H1 (cell line): ENCODE results near the gene C4orf33. TPM values are rescaled to one million over a fixed set of nuclear protein-coding genes. Genes with fewer than 3 reads are reported as not detected.

Experiments
- CTCF ChIA-PET: fragments of 300-600 bp; sonication (Branson Sonifier 250); formaldehyde crosslinking; loops from one replicate; lab custom pipeline; 2021; ENCODE audit not compliant: partially characterized antibody; lab: Charles Lee
- POLR2A ChIA-PET: fragments of 300-600 bp; sonication (Branson Sonifier 250); formaldehyde crosslinking; loops from one replicate; lab custom pipeline; 2021; ENCODE audit warnings: inconsistent platforms; ENCODE audit not compliant: partially characterized antibody; lab: Charles Lee
- DNase-seq, 2 experiments: peaks; one replicate each; pipeline versions ENCODE4 v3.0.0 to v3.0.0-alpha.2; 2010 to 2022; ENCODE audit warnings: low spot score in 2 of 2, low read depth in 1 of 2, mixed read lengths in 1 of 2
- FAIRE-seq: peaks from 2 replicates; lab custom pipeline; 2011; peaks lifted over from hg19 to GRCh38; lab: Jason Lieb, UNC
- H2AFZ ChIP-seq: 2 replicates; pipeline ENCODE4 v1.8.1; 2012; ENCODE audit warnings: low read length, inconsistent platforms
- H2AK5ac ChIP-seq: 2 replicates; pipeline ENCODE4 v1.6.1; 2013; ENCODE audit warnings: low read depth, low read length
- H2BK120ac ChIP-seq: replicated peaks from 2 replicates; pipeline ENCODE3; 2013; ENCODE audit warnings: low read depth, low read length, inconsistent platforms
- H2BK12ac ChIP-seq: 2 replicates; pipeline ENCODE4 v1.6.1; 2013; ENCODE audit warnings: low read depth, low read length
- H2BK15ac ChIP-seq: 2 replicates; pipeline ENCODE4 v1.6.1; 2013; ENCODE audit warnings: low read length
- H2BK20ac ChIP-seq: 2 replicates; pipeline ENCODE4 v1.6.1; 2013; ENCODE audit warnings: low read length
- H2BK5ac ChIP-seq: 2 replicates; pipeline ENCODE4 v1.6.1; 2013; ENCODE audit warnings: low read depth, low read length
- H3K14ac ChIP-seq: 2 replicates; pipeline ENCODE4 v1.6.1; 2013; ENCODE audit warnings: inconsistent platforms; ENCODE audit not compliant: insufficient read length
- H3K18ac ChIP-seq: 2 replicates; pipeline ENCODE4 v1.6.1; 2013; ENCODE audit warnings: low read length; ENCODE audit errors: extremely low read depth
- H3K23ac ChIP-seq: 2 replicates; pipeline ENCODE4 v1.6.1; 2013; ENCODE audit warnings: inconsistent platforms; ENCODE audit not compliant: insufficient read length
- H3K23me2 ChIP-seq: 2 replicates; pipeline ENCODE4 v1.6.1; 2013; ENCODE audit warnings: low read depth, low read length
- H3K27ac ChIP-seq: 2 replicates; pipeline ENCODE4 v1.6.1; 2011; ENCODE audit warnings: low read depth, low read length, inconsistent platforms
- H3K27me3 ChIP-seq, 4 experiments: replicated peaks in 1 of 4; 1 replicate in 1 of 4; 2 replicates in 3 of 4; pipeline versions ENCODE4 v1.6.1 to v1.8.1; 2011 to 2013; ENCODE audit warnings: low read length in 3 of 4, mild to moderate bottlenecking in 3 of 4, inconsistent platforms in 2 of 4, mixed read lengths in 2 of 4, moderate library complexity in 1 of 4; ENCODE audit not compliant: control insufficient read depth in 3 of 4, insufficient read depth in 3 of 4; ENCODE audit errors: extremely low read depth in 1 of 4
- H3K36me3 ChIP-seq, 4 experiments: 2 replicates each; pipeline versions ENCODE4 v1.6.1 to v1.8.1; 2011 to 2013; ENCODE audit warnings: mild to moderate bottlenecking in 4 of 4, low read length in 3 of 4, moderate library complexity in 2 of 4, control low read depth in 1 of 4, inconsistent platforms in 1 of 4; ENCODE audit not compliant: insufficient read depth in 4 of 4, control insufficient read depth in 2 of 4
- H3K4ac ChIP-seq: replicated peaks from 2 replicates; pipeline ENCODE3; 2013; ENCODE audit warnings: low read length, low read depth, mixed read lengths, inconsistent platforms; ENCODE audit not compliant: insufficient read length
- H3K4me1 ChIP-seq, 4 experiments: replicated peaks in 1 of 4; 1 replicate in 1 of 4; 2 replicates in 3 of 4; pipeline versions ENCODE4 v1.6.1 to v1.8.1; 2011 to 2013; ENCODE audit warnings: low read length in 3 of 4, inconsistent platforms in 2 of 4, mixed read lengths in 1 of 4; ENCODE audit not compliant: insufficient read depth in 4 of 4, control insufficient read depth in 3 of 4
- H3K4me2 ChIP-seq, 2 experiments: 2 replicates each; pipeline versions ENCODE4 v1.6.1 to v1.8.1; 2011 to 2013; ENCODE audit warnings: low read depth in 2 of 2, low read length in 2 of 2, control low read depth in 1 of 2, inconsistent platforms in 1 of 2, mild to moderate bottlenecking in 1 of 2; ENCODE audit not compliant: insufficient read depth in 1 of 2
- H3K4me3 ChIP-seq, 4 experiments: fragments of 200-600, 300-600 bp in 1 of 4; sonication (generic), shearing (Covaris generic), sonication (Bioruptor Twin) in 1 of 4; 2 replicates each; pipeline versions ENCODE4 v1.5.1 to v1.8.1; 2011 to 2016; ENCODE audit warnings: low read length in 4 of 4, low read depth in 3 of 4, control low read depth in 2 of 4, inconsistent platforms in 2 of 4, mild to moderate bottlenecking in 2 of 4, mixed read lengths in 1 of 4, moderate library complexity in 1 of 4; ENCODE audit not compliant: insufficient read depth in 2 of 4; ENCODE audit errors: extremely low read depth in 1 of 4
- H3K56ac ChIP-seq: replicated peaks from 2 replicates; pipeline ENCODE3; 2013; ENCODE audit warnings: low read depth, mild to moderate bottlenecking, mixed read lengths, low read length, inconsistent platforms; ENCODE audit not compliant: insufficient read length
- H3K79me1 ChIP-seq: 2 replicates; pipeline ENCODE4 v1.6.1; 2013; ENCODE audit warnings: low read depth, low read length, control low read depth
- H3K79me2 ChIP-seq, 2 experiments: 2 replicates each; pipeline versions ENCODE4 v1.6.1 to v1.8.1; 2012 to 2013; ENCODE audit warnings: low read length in 2 of 2, mild to moderate bottlenecking in 2 of 2, inconsistent platforms in 1 of 2; ENCODE audit not compliant: insufficient read depth in 2 of 2, control insufficient read depth in 1 of 2
- H3K9ac ChIP-seq, 4 experiments: replicated peaks in 1 of 4; 1 replicate in 1 of 4; 2 replicates in 3 of 4; pipeline versions ENCODE4 v1.6.1 to v1.8.1; 2011 to 2013; ENCODE audit warnings: low read depth in 3 of 4, low read length in 3 of 4, control low read depth in 2 of 4, mild to moderate bottlenecking in 2 of 4, moderate library complexity in 2 of 4, inconsistent platforms in 1 of 4; ENCODE audit errors: extremely low read depth in 1 of 4
- H3K9me3 ChIP-seq, 2 experiments: 2 replicates each; pipeline versions ENCODE4 v1.6.1 to v1.8.1; 2012 to 2013; ENCODE audit warnings: mild to moderate bottlenecking in 2 of 2, moderate library complexity in 2 of 2, control low read depth in 1 of 2, inconsistent platforms in 1 of 2, low read depth in 1 of 2, low read length in 1 of 2, mixed read lengths in 1 of 2; ENCODE audit not compliant: insufficient read depth in 2 of 2
- H4K20me1 ChIP-seq, 2 experiments: replicated peaks in 1 of 2; 2 replicates each; pipeline versions ENCODE3 to v1.8.1; 2011 to 2013; ENCODE audit warnings: inconsistent platforms in 2 of 2, low read length in 2 of 2, mild to moderate bottlenecking in 1 of 2; ENCODE audit not compliant: insufficient read depth in 2 of 2, control insufficient read depth in 1 of 2
- H4K5ac ChIP-seq: 2 replicates; pipeline ENCODE4 v1.6.1; 2013; ENCODE audit warnings: low read length, low read depth, mixed read lengths, inconsistent platforms; ENCODE audit not compliant: insufficient read length
- H4K8ac ChIP-seq: 2 replicates; pipeline ENCODE4 v1.8.0; 2013; ENCODE audit warnings: mild to moderate bottlenecking, moderate library complexity, low read length, inconsistent platforms; ENCODE audit not compliant: insufficient read depth; ENCODE audit errors: extremely low read depth
- H4K91ac ChIP-seq: replicated peaks from 2 replicates; pipeline ENCODE3; 2013; ENCODE audit warnings: low read length, mixed read lengths, inconsistent platforms; ENCODE audit not compliant: insufficient read length
- BCL11A ChIP-seq, 2 experiments: IDR thresholded peaks; one replicate each; pipeline ENCODE4 v1.6.1; 2011; ENCODE audit warnings: low read depth in 2 of 2, low read length in 2 of 2, mild to moderate bottlenecking in 2 of 2
- CBX5 ChIP-seq: fragments of 300-800, 300-1000 bp; sonication (generic); IDR thresholded peaks from 2 replicates; pipeline ENCODE4 v1.7.1; 2016; ENCODE audit warnings: antibody characterized with exemption, low read length, low read depth
- CTBP2 ChIP-seq: IDR thresholded peaks from 2 replicates; pipeline ENCODE4 v1.7.0; 2011; ENCODE audit warnings: borderline replicate concordance, mild to moderate bottlenecking, moderate library complexity, mixed read lengths, low read length; ENCODE audit not compliant: insufficient read depth, insufficient read length
- EP300 ChIP-seq, 2 experiments: IDR thresholded peaks; 1 replicate in 1 of 2; 2 replicates in 1 of 2; pipeline ENCODE4 v1.6.1; 2011 to 2012; ENCODE audit warnings: low read depth in 2 of 2, low read length in 2 of 2, mild to moderate bottlenecking in 2 of 2, borderline replicate concordance in 1 of 2, inconsistent platforms in 1 of 2, moderate library complexity in 1 of 2
- EZH2 ChIP-seq: fragments of 200-600 bp; sonication (generic); IDR thresholded peaks from 2 replicates; pipeline ENCODE4 v1.7.1; 2012; ENCODE audit warnings: low read depth, mild to moderate bottlenecking, moderate library complexity, low read length, inconsistent platforms; ENCODE audit not compliant: severe bottlenecking
- JUN ChIP-seq: IDR thresholded peaks from 2 replicates; pipeline ENCODE4 v1.6.1; 2011; ENCODE audit warnings: low read depth, mild to moderate bottlenecking, improper control_type of control experiment, low read length
- NANOG ChIP-seq: IDR thresholded peaks from 2 replicates; pipeline ENCODE4 v1.6.1; 2011; ENCODE audit warnings: low read length, low read depth, mild to moderate bottlenecking, inconsistent platforms; ENCODE audit not compliant: insufficient read depth, poor library complexity, severe bottlenecking
- SIN3A ChIP-seq, 2 experiments: IDR thresholded peaks in 1 of 2; conservative IDR thresholded peaks in 1 of 2; 2 replicates each; pipeline ENCODE4 v1.6.1; 2011 to 2012; ENCODE audit warnings: low read length in 2 of 2, improper control_type of control experiment in 1 of 2, low read depth in 1 of 2, mild to moderate bottlenecking in 1 of 2
- WGBS, 2 experiments: shearing (Covaris generic) in 1 of 2; methylation state at CpG; one replicate each; pipeline versions ENCODE4 v1.1.6 to v1.1.7; 2013 to 2015; ENCODE audit warnings: low lambda C conversion rate in 2 of 2, mixed read lengths in 2 of 2, inconsistent platforms in 1 of 2, low coverage in 1 of 2, missing lambda C conversion rate in 1 of 2; ENCODE audit not compliant: insufficient replicate concordance in 2 of 2, insufficient coverage in 1 of 2, insufficient read length in 1 of 2; ENCODE audit errors: extremely low coverage in 1 of 2, missing lambda C conversion rate in 1 of 2; 5-methylcytosine and 5-hydroxymethylcytosine counted together
- polyA plus RNA-seq, 7 experiments: library from polyadenylated mRNA; depleted of rRNA in 3 of 7; stranded (reverse) in 5 of 7; unstranded in 2 of 7; fragments of >200 nt in 5 of 7; fragments of 200-250 nt in 2 of 7; gene quantifications; 1 replicate in 5 of 7; 2 replicates in 1 of 7; 4 replicates in 1 of 7; pipeline versions ENCODE4 v1.2.1 to v1.2.3, GENCODE V29; 2011 to 2013; ENCODE audit warnings: missing spikeins in 2 of 7, mixed read lengths in 2 of 7
- total RNA-seq: library from RNA; stranded (reverse); fragmentation: NEBNext Ultra II Directional; extraction: Animal tissue kit (Norgen Biotek cat#: 25700); gene quantifications from 2 replicates; pipeline ENCODE4 v1.2.1, GENCODE V29; 2021

C4orf33 gene
- total and polyA plus RNA-seq, 2 of the 8 experiments (the other 6 are each of a cell fraction or from before 2014, with no cell fraction given) = 3.4 to 6.0 TPM

DNA sequence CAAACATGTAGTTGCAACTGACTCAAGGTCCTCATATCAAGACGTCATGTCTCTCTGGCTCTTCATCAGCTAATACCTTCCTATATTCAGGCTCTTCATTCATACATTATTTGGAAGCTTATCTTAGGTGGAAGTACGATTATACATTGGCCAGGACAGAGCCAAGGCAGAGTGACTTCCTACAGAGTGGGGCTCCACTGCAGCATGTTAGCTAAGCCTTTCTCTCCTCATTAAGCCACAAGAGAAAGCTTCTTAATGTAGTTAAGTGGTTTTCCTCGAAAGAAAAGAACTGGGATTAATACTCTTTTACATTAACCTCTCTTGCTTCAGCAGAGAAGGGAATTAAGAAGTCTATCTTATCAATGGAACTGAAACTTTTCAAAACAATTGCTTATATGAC lies 15.0 kb downstream of the C4orf33 start:
- Histone ChIP-seq H3K9me3 (no peaks in the 10 kb centered on the region), H2BK12ac (no peak overlapping the region), H3K4me1 (peaks cover 0 to 2% (median 0%) of the 10 kb centered on the region in 4 experiments; a peak in 2 of 7 replicates), H2BK15ac (no peak overlapping the region), H3K79me1 (no peaks in the 10 kb centered on the region), H3K4me2 (no peak overlapping the region), H3K23ac (no peak overlapping the region), H4K5ac (no peak overlapping the region), H4K20me1 (no peaks in the 10 kb centered on the region), H3K14ac (no peak overlapping the region), H3K4ac (no peak overlapping the region), H3K27ac (no peak overlapping the region), H3K36me3 (no peaks in the 10 kb centered on the region), H2AK5ac (no peak overlapping the region), H3K9ac (no peak overlapping the region), H3K23me2 (no peaks in the 10 kb centered on the region), H4K8ac (no peak overlapping the region), H2AFZ (no peak overlapping the region), H2BK5ac (no peak overlapping the region), H3K79me2 (no peaks in the 10 kb centered on the region), H3K18ac (no peak overlapping the region), H4K91ac (no peak overlapping the region), H3K56ac (no peak overlapping the region), H3K27me3 (peaks cover 0 to 1% (median 0%) of the 10 kb centered on the region in 4 experiments; a peak in 1 of 7 replicates), H3K4me3 (no peak overlapping the region), H2BK120ac (no peak overlapping the region), H2BK20ac (no peak overlapping the region)
- POLR2A ChIA-PET = no interaction called here
- DNase-seq (no peak), FAIRE-seq (no peak)
- CTCF ChIA-PET = no interaction called here
- TF ChIP-seq BCL11A (IDR thresholded peaks at IDR 0.05; ENCODE audit: low read depth in 2 of 2, low read length in 2 of 2) (no peak), EP300 (IDR thresholded peaks at IDR 0.05; ENCODE audit: borderline replicate concordance in 1 of 2, low read depth in 2 of 2, low read length in 2 of 2) (no peak), NANOG (no peak), JUN (no peak), CBX5 (no peak), CTBP2 (no peak), SIN3A (conservative IDR thresholded peaks at IDR 0.05 in 1 of 2, IDR thresholded peaks at IDR 0.05 in 1 of 2; ENCODE audit: low read depth in 1 of 2, low read length in 2 of 2) (no peak), EZH2 (no peak)
- WGBS, 2 experiments = 82% methylated on average over 3 of the region's 3 CpGs; no CpG with 5 or more reads in 1 of the 2 experiments
